ENCODE measurements around the gene GRM5. TPM values are rescaled to one million over a fixed set of nuclear protein-coding genes. Genes with fewer than 3 reads are reported as not detected.

The GRM5 gene
- total RNA-seq, 2 experiments from 2014 or later = not detected

DNA sequence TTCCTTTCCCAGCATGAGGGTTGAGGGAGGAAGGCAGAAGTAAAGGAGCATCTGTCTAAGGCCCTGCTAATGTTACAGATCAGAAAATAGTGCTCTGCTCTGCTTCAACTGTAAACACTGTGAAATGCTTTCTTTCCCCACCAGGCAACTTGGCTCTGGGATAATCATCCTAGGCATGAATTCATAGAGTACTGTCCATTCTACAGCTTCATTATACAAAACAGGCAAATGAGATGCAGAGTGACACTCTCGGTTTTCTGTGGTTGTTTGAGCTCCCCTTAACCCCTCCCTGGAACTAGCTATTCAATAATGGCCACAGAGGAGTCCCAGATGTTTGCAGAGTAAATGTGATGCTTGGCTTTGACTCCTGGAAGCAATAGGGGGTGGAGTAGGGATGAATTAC lies 544.0 kb downstream of the GRM5 start:
- Mint-ChIP-seq H3K36me3 (no peaks in the 10 kb centered on the region), H3K9me3 (ENCODE audit: low read depth) (no peaks in the 10 kb centered on the region), H3K27ac (no peak overlapping the region), H3K27me3 (peaks cover 11% of the 10 kb centered on the region), H3K4me1 (no peaks in the 10 kb centered on the region), H3K4me3 (no peak overlapping the region)
- DNase-seq (no peak), ATAC-seq (no peak)
- CTCF ChIA-PET = interaction anchor here (1.3 kb wide), 1 partner anchor 505 kb away, joined by 3 read pairs; no protein-coding TSS in a partner anchor

DNA sequence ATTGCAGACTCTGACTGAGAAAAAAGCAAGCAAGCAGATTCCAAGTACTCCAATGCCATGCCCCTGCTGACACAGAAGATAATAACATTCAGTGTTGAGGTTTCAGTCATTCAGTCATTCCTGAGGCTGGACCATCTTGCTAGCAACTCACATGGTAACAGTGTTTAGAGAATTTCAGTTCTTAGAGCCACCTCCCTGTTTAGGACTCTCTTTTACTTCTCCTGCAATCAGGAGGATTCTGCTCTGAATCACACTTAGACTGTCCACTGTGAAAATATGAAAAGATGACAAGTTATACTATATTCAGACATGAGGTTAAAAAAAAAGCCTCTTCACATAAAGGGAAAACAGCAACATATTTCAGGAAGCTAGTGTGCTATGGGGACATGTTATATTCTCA lies 544.4 kb downstream of the GRM5 start:
- CTCF ChIA-PET = no interaction called here
- H3K9me3 Mint-ChIP-seq (ENCODE audit: low read depth) = no peaks in the 10 kb centered on the region
- peaks cover 11% of the 10 kb centered on the region for H3K27me3 Mint-ChIP-seq
- ATAC-seq (no peak), DNase-seq (no peak)
- no peaks in the 10 kb centered on the region for H3K4me1 Mint-ChIP-seq
- H3K4me3 Mint-ChIP-seq = no peak overlapping the region
- no peak overlapping the region for H3K27ac Mint-ChIP-seq
- no peaks in the 10 kb centered on the region for H3K36me3 Mint-ChIP-seq

DNA sequence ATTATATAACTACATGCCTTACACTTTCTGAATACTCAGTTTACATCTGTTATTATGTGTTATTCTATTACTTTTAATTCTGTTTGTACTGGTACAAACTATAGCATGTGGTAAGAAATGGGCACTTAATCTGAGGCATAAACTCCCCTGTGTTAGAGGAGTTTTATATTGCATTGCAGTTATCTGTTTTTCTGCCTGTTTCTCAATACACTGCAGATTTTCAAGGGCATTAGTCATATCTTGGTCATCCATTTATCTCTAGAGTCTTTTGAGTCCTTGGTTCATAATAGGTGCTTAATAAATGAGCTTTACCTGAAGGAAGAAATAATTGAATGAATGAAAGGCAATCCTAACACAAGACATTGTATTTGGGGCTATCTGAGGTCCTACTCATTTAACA lies 545.4 kb downstream of the GRM5 start:
- Mint-ChIP-seq H3K27ac (no peak overlapping the region), H3K4me3 (no peak overlapping the region), H3K4me1 (no peaks in the 10 kb centered on the region), H3K9me3 (ENCODE audit: low read depth) (no peaks in the 10 kb centered on the region), H3K36me3 (no peaks in the 10 kb centered on the region), H3K27me3 (peaks cover 13% of the 10 kb centered on the region)
- DNase-seq (no peak), ATAC-seq (no peak)
- CTCF ChIA-PET = interaction anchor here (0.6 kb wide), 1 partner anchor 185 kb away, joined by 3 read pairs; no protein-coding TSS in a partner anchor

DNA sequence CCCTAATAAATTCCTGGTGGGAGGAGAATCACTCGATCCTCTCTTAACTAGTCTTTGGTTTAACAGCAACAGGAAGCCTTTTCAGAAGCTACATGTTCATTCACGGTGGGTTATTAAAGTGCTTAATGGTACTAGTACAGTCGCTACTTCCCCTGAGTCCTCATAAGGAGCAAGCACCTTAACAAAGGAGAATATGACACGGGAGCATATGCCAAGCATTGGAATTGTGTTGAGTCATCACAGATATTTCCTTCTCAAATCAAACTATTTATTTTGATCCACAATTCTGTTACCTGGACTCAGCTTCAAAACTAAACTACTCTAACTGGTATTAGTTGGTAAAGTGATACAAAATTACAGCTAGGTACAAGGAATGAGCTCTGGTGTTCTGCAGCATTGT lies 550.8 kb downstream of the GRM5 start:
- ATAC-seq (no peak), DNase-seq (no peak)
- Mint-ChIP-seq H3K4me1 (no peaks in the 10 kb centered on the region), H3K27me3 (peaks cover 61% of the 10 kb centered on the region), H3K36me3 (no peaks in the 10 kb centered on the region), H3K9me3 (ENCODE audit: low read depth) (no peaks in the 10 kb centered on the region), H3K27ac (no peak overlapping the region), H3K4me3 (no peak overlapping the region)
- CTCF ChIA-PET = interaction anchor here (1.2 kb wide), 1 partner anchor 29 kb away, joined by 3 read pairs; no protein-coding TSS in a partner anchor

DNA sequence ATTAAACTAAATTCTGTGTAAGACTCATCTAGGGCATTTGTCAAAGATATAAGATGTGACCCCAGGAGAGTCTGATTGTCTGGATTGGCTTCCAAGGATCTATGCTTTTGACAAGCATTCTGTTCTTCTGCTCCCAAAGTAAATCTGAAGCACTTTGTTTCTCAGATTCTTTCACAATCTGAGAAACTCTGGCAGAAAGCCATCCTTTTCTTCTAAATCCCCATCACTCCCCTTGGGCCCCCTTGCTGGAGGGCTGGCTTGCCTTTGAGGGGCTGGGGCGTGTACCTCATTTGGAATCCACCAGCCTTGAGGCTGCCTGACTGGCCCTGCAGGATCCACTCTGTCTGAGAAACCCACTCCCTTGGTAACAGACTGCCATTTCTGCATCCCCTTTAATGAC lies 554.8 kb downstream of the GRM5 start:
- ATAC-seq = no peak
- no peaks in the 10 kb centered on the region for H3K36me3 Mint-ChIP-seq
- no peak overlapping the region for H3K4me3 Mint-ChIP-seq
- peaks cover 85% of the 10 kb centered on the region for H3K27me3 Mint-ChIP-seq
- no peak overlapping the region for H3K27ac Mint-ChIP-seq
- H3K9me3 Mint-ChIP-seq (ENCODE audit: low read depth) = no peaks in the 10 kb centered on the region
- CTCF ChIA-PET = no interaction called here
- H3K4me1 Mint-ChIP-seq = peaks cover 9% of the 10 kb centered on the region
- no peak for DNase-seq

DNA sequence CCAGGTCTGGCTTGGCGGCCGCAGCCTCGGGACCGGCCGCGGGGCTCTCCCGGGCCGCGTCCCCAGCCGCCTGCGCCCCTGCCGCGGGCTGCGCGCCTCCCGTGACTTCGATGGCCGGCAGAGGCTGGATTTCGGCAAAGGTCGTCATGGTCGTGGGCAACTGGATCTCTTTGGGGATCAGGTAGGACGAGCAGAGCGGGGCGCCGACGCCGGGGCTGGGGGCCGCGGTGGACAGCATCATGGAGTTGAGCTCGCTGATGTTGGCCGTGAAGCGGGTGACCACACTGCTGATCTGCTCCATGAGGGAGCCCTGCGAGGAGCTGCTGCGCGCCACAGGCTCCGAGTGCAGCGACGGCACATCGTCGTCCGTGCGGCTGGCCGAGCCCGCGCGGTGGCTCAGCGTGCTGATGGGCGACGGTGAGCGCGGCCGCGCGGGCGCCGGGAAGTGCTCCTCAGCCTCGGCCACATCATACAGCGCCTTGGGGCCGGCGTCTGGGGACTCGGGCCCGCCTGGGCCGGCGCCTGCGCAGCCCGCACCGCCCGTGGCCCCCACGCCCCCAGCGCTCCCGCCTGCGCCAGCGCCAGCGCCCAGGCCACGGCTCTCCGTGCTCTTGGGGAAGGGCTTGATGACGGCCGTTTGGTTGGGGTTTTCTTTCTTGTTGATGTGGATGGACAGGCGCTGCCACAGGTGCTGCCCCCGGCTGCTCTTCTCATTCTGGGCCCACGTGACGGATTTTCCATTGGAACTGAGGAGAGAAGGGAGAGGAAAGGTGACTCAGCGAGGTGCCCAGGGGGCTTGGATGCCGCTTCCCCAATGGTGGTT lies 556.8 kb downstream of the GRM5 start:
- Mint-ChIP-seq H3K9me3 (ENCODE audit: low read depth) (no peaks in the 10 kb centered on the region), H3K27ac (no peak overlapping the region), H3K27me3 (peaks cover 82% of the 10 kb centered on the region), H3K4me1 (peaks cover 9% of the 10 kb centered on the region), H3K36me3 (no peaks in the 10 kb centered on the region), H3K4me3 (peak overlapping the region; percentile 61)
- CTCF ChIA-PET = interaction anchor here (0.8 kb wide), 1 partner anchor 19 kb away, joined by 3 read pairs; no protein-coding TSS in a partner anchor
- ATAC-seq (peak; percentile 82), DNase-seq (peak; percentile 46)

DNA sequence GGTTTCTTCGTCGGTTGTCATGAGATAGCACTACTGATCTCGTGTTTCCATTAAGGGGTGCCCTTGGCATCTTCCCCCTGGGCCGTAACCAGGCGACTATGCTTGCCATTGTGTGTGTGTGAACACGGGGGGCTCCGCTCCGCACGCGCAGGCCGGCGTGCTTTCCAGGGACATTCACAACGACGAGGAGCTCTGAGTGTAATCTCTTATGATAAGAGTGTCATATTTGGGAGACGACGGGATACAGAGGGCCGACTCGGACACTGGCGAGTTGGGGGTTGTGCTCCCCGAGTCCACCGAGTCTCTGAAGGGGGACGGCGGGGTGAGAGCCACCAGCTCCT lies 557.4 kb downstream of the GRM5 start:
- H3K4me3 Mint-ChIP-seq = peak overlapping the region; percentile 50
- no peaks in the 10 kb centered on the region for H3K9me3 Mint-ChIP-seq (ENCODE audit: low read depth)
- peaks cover 9% of the 10 kb centered on the region for H3K4me1 Mint-ChIP-seq
- H3K27ac Mint-ChIP-seq = no peak overlapping the region
- H3K27me3 Mint-ChIP-seq = peaks cover 79% of the 10 kb centered on the region
- CTCF ChIA-PET = interaction anchor here (0.8 kb wide), 1 partner anchor 18 kb away, joined by 3 read pairs; no protein-coding TSS in a partner anchor
- no peak for DNase-seq
- no peak for ATAC-seq
- H3K36me3 Mint-ChIP-seq = no peaks in the 10 kb centered on the region

DNA sequence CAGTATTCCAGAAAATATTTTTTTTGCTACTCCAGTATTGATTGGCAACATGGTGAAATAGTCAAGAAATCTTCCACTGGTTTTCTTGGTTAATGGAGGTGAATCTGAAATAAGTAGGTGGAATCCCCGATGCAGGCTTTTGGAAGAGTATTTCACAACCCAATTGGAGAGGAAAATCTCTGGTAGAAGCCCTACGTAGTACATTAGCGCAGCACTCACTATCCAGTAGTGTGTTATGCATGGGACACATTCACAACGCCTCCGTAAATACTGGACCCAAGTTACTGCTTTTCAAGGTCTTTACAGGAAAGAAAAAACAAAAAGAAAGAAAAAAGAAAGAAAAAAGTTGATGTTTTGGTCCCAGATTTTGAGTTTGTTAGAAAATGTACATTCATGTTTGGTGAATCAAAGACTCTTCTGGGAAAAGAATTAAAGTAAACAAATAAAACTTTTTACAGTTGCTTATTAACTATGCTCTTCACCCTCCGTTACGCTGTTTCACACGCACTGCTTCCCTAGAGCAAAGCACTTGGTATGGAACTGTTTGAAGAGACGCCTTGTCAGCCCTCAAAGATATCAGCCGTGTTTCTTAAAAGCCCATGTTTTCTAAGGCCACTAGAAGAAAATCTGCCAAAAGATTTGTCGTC lies 557.9 kb downstream of the GRM5 start:
- ATAC-seq (no peak), DNase-seq (no peak)
- peaks cover 9% of the 10 kb centered on the region for H3K4me1 Mint-ChIP-seq
- H3K9me3 Mint-ChIP-seq (ENCODE audit: low read depth) = no peaks in the 10 kb centered on the region
- peak overlapping the region; percentile 50 for H3K4me3 Mint-ChIP-seq
- H3K27me3 Mint-ChIP-seq = peaks cover 78% of the 10 kb centered on the region
- no peaks in the 10 kb centered on the region for H3K36me3 Mint-ChIP-seq
- no peak overlapping the region for H3K27ac Mint-ChIP-seq
- CTCF ChIA-PET = interaction anchor here (0.8 kb wide), 1 partner anchor 18 kb away, joined by 3 read pairs; no protein-coding TSS in a partner anchor

DNA sequence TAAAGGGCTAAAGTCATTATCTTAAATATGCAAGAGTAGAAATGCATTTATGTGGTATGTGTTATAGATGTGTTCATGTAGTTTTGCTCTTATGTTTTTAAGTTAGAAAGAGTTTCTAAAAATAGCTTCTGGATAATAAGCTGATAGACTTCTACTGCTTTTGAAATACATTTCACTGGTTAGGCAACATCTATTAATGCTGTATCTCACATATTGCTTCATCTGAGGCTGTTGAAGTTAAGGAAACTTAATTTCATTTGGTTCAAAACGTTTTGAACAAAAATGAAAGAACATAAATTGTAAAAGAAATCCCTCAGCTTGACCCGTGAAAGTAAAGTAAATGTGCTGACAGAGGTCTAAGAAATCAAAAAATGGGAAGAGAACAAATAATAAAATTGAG lies 564.2 kb downstream of the GRM5 start:
- peaks cover 41% of the 10 kb centered on the region for H3K27me3 Mint-ChIP-seq
- CTCF ChIA-PET = no interaction called here
- H3K36me3 Mint-ChIP-seq = no peaks in the 10 kb centered on the region
- ATAC-seq (no peak), DNase-seq (no peak)
- H3K9me3 Mint-ChIP-seq (ENCODE audit: low read depth) = no peaks in the 10 kb centered on the region
- no peaks in the 10 kb centered on the region for H3K4me1 Mint-ChIP-seq
- H3K4me3 Mint-ChIP-seq = no peak overlapping the region
- no peak overlapping the region for H3K27ac Mint-ChIP-seq

DNA sequence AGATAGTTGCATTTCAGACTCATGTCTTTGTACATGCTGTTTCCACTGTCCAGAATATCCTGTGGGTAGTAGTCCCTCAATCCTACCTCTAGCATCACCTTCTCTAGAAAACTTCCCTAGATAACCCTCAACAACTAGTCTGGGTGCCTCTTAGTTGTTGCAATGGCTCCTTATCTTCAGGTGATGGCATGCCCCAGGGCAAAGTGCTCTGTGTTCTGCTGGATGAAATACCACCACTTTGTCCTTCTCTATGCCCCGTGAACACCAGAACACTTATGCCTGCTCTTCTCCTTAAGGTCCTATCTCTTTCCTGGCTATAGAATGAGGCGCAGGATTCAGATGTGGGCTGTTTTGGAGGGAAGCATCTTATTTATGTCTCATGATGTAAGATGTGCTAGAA lies 569.9 kb downstream of the GRM5 start:
- Mint-ChIP-seq H3K27ac (no peak overlapping the region), H3K36me3 (no peaks in the 10 kb centered on the region), H3K27me3 (peaks cover 16% of the 10 kb centered on the region), H3K9me3 (ENCODE audit: low read depth) (no peaks in the 10 kb centered on the region), H3K4me1 (no peaks in the 10 kb centered on the region), H3K4me3 (no peak overlapping the region)
- CTCF ChIA-PET = no interaction called here
- DNase-seq (no peak), ATAC-seq (no peak)

DNA sequence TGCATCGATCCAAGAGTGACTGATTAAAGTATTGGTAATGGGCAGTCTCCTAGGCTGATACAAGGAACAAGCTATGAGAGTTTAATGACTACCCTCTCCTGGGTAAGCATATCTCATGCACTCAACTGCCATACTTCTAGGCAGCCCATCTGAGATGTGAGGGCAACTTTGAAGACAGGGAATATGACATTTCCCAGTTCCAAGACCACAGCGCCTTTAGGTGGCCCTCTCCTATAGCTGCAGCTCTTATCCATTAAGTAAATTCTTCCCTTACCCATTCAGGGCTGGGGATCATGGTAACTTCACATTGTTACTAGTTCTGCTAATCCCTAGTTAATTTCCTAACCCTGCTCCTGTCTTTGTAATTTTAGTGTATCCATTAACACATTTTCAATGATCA lies 570.9 kb downstream of the GRM5 start:
- peaks cover 23% of the 10 kb centered on the region for H3K27me3 Mint-ChIP-seq
- no peak overlapping the region for H3K27ac Mint-ChIP-seq
- H3K36me3 Mint-ChIP-seq = no peaks in the 10 kb centered on the region

DNA sequence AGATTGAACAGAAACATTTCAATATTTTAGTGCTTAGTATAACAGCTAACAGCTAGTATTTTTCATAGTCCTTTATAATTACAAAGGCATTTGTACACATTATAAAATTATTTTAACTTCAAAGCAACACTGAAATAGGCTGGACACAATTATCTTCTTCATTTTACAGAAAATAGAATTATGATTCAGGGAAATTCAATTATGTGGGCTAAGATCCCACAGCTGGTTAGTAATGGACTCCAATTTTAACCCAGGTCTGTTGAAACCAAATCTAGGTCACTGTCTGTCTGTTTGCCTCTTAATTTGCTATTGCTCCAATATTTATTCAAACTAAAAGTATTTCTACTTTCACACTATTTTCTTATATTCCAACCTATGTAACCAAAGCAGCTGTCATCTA lies 574.1 kb downstream of the GRM5 start:
- Mint-ChIP-seq H3K27me3 (peaks cover 14% of the 10 kb centered on the region), H3K27ac (no peak overlapping the region), H3K36me3 (no peaks in the 10 kb centered on the region), H3K9me3 (ENCODE audit: low read depth) (no peaks in the 10 kb centered on the region), H3K4me3 (no peak overlapping the region), H3K4me1 (no peaks in the 10 kb centered on the region)
- CTCF ChIA-PET = no interaction called here
- DNase-seq (no peak), ATAC-seq (no peak)

More for the DNA sequence above, 570.9 kb downstream of the GRM5 start:
- Mint-ChIP-seq H3K4me1 (no peaks in the 10 kb centered on the region), H3K4me3 (no peak overlapping the region), H3K9me3 (ENCODE audit: low read depth) (no peaks in the 10 kb centered on the region)
- ATAC-seq (no peak), DNase-seq (no peak)
- CTCF ChIA-PET = no interaction called here

DNA sequence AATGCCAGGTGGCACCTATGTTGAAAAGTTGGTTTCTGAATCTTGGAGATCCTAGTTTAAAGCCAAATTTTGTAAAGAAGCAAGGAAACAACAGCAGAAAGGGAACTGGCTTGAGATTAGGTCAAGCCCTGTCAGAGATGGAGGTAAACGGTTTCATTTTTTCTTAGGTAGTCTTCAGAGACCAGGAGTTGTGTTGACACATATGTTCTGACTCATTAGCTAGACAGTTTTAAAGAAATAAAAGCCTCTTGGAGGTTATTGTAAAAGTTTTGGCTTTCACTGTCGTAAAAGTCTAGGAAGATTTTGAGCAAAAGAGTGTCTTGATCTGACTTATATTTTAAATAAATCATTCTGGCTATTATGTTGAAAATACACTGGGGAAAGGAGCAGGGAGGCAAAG lies 576.8 kb downstream of the GRM5 start:
- CTCF ChIA-PET = no interaction called here
- Mint-ChIP-seq H3K36me3 (no peaks in the 10 kb centered on the region), H3K4me1 (peaks cover 6% of the 10 kb centered on the region), H3K9me3 (ENCODE audit: low read depth) (no peaks in the 10 kb centered on the region), H3K27ac (no peak overlapping the region), H3K4me3 (no peak overlapping the region), H3K27me3 (peaks cover 15% of the 10 kb centered on the region)
- no peak for ATAC-seq
- no peak for DNase-seq

DNA sequence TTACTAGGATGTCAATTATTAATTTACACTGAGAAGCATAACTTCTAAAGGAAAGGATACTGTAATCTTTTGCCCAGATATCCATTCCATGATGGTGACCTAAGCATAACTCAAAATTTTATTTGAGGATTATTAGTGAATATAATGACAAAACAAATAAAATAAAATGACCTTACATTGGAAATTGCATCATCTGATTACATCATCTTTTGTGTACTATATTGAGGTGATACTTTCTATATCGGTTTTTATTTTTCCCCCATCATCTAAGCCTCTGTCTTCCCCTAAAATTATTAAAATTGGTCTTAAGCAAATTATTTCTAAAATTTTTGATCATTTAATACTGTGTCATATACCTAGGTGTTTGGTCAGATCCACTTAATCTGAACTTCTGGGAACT lies 578.1 kb downstream of the GRM5 start:
- CTCF ChIA-PET = no interaction called here
- no peaks in the 10 kb centered on the region for H3K36me3 Mint-ChIP-seq
- no peak overlapping the region for H3K4me3 Mint-ChIP-seq
- ATAC-seq (no peak), DNase-seq (no peak)
- peaks cover 17% of the 10 kb centered on the region for H3K27me3 Mint-ChIP-seq
- H3K4me1 Mint-ChIP-seq = peaks cover 6% of the 10 kb centered on the region
- no peak overlapping the region for H3K27ac Mint-ChIP-seq
- no peaks in the 10 kb centered on the region for H3K9me3 Mint-ChIP-seq (ENCODE audit: low read depth)
